ENCODE measurements around the gene IREB2.

DNA sequence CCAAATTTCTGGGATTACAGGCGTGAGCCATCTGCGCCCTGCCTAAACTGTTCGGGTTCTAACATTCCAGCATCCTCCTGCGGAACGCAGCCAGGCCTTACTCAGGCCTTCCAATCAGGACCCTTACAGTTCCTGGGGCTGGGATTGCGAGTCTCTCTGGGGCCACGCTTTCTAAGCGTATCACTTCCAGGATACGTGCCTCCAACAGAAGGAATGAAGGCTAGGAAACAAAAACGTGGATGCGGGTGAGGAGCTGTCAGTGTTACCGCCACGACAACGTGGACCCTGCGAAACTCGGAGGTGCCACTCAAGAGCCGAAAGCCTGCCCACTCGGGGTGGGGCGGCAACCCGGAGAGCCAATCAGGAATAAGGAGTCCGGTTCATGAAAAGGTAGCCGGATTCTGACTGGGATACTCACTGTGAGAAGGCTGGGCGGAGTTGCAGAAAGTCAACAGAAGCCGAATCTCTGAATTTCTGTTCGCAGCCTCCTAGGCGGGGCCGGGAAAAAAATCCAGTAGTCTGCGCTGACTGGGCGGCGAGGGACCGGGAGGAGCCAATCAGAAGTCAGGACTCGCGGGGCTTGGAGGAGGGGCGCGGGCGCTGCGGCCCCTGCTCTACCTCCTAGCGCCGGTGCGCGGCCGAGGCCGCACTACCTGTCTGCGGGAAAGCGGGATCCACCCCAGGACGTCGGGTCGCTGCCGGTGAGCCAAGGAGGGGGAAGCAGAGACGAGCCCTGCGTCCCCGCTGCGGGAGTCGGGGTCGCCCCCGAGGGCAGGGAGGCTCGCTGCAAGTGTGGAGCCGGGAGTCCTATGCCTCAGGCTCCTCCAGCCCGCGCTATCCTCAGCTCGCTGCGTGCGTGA lies 69.2 kb downstream of the IREB2 start, which contains the start of gene HYKK:
- TF ChIP-seq, protein P1, sequence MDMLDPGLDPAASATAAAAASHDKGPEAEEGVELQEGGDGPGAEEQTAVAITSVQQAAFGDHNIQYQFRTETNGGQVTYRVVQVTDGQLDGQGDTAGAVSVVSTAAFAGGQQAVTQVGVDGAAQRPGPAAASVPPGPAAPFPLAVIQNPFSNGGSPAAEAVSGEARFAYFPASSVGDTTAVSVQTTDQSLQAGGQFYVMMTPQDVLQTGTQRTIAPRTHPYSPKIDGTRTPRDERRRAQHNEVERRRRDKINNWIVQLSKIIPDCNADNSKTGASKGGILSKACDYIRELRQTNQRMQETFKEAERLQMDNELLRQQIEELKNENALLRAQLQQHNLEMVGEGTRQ (CRISPR knock-in tag; IDR thresholded peaks at IDR 0.05), result no peak
- TF ChIP-seq, protein P2, sequence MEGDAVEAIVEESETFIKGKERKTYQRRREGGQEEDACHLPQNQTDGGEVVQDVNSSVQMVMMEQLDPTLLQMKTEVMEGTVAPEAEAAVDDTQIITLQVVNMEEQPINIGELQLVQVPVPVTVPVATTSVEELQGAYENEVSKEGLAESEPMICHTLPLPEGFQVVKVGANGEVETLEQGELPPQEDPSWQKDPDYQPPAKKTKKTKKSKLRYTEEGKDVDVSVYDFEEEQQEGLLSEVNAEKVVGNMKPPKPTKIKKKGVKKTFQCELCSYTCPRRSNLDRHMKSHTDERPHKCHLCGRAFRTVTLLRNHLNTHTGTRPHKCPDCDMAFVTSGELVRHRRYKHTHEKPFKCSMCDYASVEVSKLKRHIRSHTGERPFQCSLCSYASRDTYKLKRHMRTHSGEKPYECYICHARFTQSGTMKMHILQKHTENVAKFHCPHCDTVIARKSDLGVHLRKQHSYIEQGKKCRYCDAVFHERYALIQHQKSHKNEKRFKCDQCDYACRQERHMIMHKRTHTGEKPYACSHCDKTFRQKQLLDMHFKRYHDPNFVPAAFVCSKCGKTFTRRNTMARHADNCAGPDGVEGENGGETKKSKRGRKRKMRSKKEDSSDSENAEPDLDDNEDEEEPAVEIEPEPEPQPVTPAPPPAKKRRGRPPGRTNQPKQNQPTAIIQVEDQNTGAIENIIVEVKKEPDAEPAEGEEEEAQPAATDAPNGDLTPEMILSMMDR (IDR thresholded peaks at IDR 0.05), result no peak
- no peak for TF ChIP-seq ATF1 (CRISPR knock-in tag; IDR thresholded peaks at IDR 0.05)
- TF ChIP-seq, protein P3, sequence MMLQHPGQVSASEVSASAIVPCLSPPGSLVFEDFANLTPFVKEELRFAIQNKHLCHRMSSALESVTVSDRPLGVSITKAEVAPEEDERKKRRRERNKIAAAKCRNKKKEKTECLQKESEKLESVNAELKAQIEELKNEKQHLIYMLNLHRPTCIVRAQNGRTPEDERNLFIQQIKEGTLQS (CRISPR knock-in tag; conservative IDR thresholded peaks at IDR 0.05), result no peak
- TF ChIP-seq TCF7 (CRISPR knock-in tag; IDR thresholded peaks at IDR 0.05; ENCODE audit: low read depth), result no peak
- TF ChIP-seq, protein P4, sequence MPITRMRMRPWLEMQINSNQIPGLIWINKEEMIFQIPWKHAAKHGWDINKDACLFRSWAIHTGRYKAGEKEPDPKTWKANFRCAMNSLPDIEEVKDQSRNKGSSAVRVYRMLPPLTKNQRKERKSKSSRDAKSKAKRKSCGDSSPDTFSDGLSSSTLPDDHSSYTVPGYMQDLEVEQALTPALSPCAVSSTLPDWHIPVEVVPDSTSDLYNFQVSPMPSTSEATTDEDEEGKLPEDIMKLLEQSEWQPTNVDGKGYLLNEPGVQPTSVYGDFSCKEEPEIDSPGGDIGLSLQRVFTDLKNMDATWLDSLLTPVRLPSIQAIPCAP (CRISPR knock-in tag; IDR thresholded peaks at IDR 0.05), result no peak
- TF ChIP-seq, protein P5, sequence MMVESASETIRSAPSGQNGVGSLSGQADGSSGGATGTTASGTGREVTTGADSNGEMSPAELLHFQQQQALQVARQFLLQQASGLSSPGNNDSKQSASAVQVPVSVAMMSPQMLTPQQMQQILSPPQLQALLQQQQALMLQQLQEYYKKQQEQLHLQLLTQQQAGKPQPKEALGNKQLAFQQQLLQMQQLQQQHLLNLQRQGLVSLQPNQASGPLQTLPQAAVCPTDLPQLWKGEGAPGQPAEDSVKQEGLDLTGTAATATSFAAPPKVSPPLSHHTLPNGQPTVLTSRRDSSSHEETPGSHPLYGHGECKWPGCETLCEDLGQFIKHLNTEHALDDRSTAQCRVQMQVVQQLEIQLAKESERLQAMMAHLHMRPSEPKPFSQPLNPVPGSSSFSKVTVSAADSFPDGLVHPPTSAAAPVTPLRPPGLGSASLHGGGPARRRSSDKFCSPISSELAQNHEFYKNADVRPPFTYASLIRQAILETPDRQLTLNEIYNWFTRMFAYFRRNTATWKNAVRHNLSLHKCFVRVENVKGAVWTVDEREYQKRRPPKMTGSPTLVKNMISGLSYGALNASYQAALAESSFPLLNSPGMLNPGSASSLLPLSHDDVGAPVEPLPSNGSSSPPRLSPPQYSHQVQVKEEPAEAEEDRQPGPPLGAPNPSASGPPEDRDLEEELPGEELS (CRISPR knock-in tag; IDR thresholded peaks at IDR 0.05), result no peak; the same call in 1 of the 2 replicates
- no peak for TF ChIP-seq EMX1 (CRISPR knock-in tag; IDR thresholded peaks at IDR 0.05)

All from WTC11 (cell line).